HG03159 (cell line): Measurements from ENCODE around the gene SHC1.

Experiments used
- ATAC-seq: cut with Tn5 transposase; IDR thresholded peaks from one replicate; pipeline ENCODE4 v1.9.1; 2021; ENCODE audit warnings: mild to moderate bottlenecking, moderate library complexity; ENCODE audit not compliant: unreplicated experiment

Gene SHC1

DNA sequence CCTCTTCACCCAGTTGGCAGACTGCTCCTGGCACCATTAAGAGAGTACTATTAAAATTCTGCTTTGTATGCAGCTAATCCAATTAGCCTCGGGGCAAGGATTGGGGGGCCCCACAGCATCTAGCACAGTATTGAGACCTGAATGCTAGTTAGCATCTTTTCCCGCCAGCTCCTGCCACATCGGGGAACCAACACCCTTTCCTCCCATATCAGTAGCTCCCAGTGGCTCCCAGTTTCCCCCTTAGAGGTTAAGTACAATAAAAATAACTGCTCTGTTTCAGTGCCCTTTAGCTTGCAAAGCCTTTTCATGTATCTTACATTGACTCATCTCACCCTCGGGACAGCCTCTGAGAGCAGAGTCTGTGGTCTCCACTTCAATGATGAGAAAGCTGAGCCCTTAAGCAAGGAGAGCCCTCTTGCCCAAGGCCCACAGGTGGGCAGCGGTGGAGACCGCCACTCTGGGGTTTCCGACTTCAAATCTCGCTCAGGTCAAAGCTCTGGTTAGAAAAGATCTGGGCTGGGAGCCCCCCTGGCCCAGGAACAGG is 29.8 kb downstream of the SHC1 start:
- no peak for ATAC-seq

DNA sequence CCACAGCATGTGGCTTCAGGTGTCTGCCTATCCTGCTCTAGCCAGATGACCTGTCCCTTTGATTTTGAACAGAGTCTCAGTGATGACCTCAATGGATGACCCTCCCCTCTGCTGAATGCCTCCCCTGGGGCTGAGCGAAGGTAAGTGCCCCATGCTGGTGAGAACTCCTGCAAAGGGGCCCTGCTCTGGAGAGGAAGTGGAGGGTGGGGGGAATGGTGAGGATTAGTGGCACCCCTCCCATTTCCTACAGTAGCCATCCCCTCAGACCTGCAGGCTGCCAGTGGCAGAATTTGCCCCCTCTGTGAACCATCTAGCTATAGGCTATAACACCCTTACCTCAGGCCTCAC is 30.4 kb downstream of the SHC1 start:
- no peak for ATAC-seq

DNA sequence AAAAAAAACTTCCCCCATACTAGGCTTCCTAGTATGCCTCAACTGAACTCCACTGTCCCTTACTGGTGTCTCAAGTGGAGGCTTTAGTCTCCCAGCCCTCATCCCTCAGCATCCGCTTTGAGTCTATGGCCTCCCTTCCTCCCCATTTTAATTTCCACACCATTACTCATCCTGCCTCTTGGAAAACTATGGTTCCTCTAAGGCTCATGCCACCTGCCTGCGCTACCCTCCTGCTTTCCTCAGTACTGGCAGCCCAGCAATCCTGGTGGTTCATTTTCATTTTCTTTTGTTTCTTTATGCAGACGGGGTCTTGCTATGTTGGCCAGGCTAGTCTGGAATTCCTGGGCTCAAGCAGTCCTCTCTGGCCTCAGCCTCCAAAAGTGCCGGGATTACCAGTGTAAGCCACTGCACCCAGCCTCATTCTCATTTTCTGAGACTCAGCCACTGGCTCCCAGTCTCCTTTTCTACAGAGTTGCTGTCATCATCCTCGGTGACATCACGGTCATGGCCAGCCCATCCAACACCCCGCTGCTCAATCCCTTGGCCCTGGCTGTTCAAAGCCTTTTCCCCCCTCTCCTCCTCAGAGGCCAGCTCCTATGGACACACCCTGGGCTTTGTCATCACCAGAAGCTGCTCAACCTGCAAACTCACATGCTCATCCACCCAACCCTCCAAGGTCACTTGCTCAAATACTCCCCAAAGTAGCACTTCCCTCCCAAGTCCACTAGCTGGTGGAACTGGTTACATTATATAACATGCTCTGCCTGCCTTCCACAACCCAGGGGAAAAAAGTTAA is 31.7 kb downstream of the SHC1 start:
- ATAC-seq: no peak

- no peak for ATAC-seq
These were observed 32.6 kb downstream of the SHC1 start for GRCh38 chr1:154937988-154938386.

DNA sequence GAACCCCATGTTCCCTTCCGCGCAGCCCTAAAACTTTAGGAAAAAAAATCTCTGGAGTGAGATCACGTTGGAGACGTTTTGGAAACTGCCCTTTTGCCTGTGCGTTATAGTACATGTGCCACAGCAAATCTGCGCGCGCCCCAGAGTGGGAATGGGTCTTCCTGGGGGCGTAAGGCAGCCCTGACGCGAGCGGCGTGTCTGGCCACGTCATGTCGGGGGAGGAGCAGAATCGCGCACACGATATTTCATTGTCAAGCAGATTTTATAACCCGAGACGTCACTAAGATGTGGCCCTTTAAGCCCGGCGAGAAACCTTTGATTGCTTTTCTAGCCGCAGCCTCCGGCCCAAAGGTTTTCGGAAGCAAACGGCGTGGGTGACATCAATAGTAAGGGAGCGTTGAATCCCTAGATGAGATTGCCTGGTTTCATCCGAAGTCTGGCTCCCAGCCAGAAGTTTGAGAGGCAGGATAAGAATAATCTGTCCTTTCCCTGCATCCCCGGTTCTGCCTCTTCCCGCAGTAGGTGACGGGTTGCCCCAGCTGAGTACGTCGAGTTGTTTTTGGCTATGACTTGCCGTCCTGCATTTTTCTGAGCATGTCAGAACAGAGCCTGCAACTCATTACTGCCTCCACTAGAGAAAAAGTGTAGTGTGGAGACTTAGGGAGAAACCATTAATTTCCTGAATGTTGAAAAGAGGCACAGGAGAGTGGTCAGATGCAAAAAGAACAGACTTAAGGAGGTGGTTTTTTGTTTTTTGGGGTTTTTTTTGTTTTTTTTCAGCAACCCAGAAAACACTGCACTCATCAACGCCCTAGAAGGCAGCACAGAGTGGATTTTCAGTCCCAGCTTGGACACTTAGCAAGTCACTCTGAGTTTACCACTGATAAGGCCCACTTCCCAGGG is 33.2 kb downstream of the SHC1 start:
- ATAC-seq: peak; percentile 57

GRCh38 chr1:154936555-154937084 is 33.9 kb downstream of the SHC1 start, which contains the start of gene PMVK:
TSS of gene PMVK (minus strand) at chr1:154936719. CDS start at chr1:154936685, 34 bp downstream.
- ATAC-seq: peak; percentile 75

DNA sequence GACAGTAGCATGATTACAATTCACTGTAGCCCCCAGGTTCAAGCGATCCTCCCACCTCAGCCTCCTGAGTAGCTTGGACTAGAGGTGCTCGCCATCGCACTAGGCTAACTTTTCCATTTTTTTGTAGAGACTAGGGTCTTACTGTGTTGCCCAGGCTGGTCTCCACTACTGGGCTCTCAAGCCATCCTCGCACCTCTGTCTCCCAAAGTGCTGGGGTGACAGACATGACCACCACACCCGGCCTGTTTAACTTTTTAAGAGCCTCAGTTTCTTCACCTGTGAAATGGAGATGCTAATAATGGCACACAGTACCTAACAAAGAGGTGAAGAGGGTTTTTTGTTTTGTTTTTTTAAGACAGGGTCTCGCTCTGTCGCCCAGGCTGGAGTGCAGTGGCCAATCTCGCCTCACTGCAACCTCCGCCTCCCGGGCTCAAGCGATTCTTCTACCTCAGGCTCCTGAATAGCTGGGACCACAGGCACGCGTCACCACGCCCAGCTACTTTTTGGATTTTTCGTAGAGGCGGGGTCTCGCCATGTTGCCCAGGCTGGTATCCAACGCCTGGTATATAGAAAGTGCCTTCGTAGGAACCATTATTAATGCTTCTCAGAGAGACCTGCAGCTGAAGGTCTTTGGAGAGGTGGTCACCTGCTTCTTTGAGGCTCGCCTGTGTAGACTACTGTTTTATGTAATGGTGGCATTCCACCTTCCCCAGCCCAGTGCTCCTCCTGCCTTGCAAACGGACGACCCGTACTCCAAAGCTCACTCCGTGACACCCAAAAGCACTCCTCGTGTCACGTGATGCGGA is 34.6 kb downstream of the SHC1 start:
- ATAC-seq: no peak

- ATAC-seq: no peak
These were observed 36.1 kb downstream of the SHC1 start for GRCh38 chr1:154934358-154934948.

DNA sequence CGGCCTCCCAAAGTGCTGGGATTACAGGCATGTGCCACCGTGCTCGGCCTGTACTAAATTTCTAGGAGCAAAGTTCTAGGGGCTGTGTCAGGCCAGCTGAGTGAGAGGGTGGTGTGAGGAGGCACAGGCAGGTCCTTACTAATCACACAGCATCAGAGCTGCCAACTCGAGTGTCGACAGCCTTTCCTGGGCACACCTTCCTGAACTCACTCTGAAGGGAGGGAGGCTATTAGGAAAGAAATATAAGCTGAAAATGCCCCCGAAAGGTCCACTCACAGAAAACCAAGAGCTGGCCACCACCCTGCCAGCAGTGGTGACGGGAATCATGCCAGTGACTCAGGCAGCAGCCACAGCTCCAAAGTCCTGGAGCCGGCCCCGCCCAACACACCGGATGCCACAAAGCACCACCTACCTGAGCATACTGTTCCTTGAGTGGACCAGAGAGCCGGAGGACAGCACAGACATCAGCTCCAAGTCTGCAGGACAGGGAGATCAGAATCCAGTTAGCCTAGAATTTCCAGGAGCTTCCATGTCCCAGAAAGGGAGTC is 38.5 kb downstream of the SHC1 start:
- no peak for ATAC-seq

DNA sequence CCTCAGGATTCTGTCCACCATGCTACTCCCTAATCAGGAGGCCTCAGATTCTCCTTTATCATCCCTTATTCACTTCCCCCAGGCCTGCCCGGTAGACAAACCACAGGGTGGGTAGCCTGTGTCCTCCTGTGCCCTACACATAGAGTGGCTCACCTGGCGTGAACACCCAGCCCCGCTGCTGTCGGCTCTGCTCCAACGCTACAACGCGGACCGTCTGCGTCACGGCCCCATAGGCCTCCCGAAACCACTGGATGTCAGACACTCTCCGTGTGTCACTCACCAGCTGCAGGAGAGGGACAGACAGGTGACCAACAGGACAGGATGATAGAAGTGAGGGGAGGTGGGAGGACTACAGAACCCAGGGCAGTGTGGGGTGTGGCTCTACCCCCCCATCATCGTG is 44.3 kb downstream of the SHC1 start:
- ATAC-seq: no peak

DNA sequence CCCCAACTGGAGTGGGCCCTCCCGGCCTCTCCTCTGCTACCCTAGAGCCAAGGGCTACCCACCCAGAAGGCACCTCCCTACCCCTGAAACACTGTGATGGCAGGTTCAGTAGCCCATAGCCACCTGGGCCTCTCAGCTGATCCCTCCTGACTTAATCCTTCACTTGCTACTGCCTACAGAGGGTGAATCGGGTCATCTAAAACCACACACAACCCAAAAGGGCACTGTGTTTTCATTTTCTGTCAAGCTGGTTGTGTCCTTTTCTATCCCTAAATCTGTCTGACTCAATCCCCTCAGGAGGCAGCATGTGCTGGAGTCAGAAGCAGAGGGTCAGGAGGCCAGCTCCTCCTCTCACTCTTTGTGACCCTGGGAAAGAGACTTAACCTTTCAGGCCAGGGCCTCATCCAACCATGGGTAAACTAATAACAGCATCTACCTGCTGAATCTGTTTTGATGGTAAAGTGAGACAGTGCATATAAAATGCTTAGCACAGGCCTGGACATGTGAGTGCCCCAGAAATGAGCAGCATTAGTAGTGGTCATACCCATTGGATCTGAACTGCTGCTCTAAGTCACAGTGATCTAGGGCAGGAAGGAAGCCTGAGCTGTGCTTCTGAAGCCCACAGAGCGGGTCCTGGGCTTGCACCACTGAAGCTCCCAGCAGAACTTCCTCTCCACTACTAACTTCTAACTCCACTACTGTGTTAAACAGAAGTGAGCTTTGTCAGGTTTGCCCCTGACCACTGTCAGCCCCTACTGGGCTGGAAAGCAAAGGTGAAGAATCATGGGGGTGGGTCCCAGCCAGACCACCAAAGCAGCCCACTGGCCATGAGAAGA is 45.0 kb downstream of the SHC1 start:
- no peak for ATAC-seq

DNA sequence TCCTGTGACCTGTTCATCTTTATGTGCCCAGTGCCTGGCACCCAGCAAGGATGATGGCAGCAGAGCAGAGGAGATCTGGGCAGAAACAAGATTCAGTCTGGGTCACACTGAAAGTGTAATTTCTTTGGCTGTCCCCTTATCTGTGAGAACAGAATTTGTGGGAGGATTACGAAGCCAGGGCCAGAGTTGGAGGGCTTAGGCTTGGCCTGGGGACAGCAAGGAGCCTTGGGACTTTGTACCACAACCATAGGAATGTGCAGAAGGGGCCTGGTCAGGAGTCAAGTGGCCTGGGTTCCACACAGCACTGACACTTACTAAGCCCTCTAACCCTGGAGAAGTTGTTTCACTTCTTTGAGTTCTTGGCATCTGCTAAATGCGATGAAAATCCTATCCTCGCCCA is 46.9 kb downstream of the SHC1 start:
- no peak for ATAC-seq

DNA sequence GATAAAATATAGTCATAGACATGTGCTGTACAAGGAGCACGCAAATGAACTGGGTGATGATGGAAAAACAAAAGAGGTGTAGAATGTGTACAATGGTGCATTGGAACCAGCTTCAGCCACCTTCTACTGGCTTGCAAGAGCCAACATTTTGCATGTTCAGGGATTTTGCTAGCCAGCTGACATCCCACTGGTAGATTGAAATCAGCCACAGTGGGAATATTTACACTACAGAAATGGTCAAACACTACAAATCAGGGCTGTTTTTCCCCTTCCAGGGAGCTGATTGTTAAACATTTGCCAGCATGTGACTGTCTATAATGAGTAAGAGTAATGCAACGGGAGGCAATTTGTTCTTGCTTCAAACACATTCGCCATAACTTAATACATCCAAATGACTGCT is 57.3 kb downstream of the SHC1 start:
- ATAC-seq: no peak

DNA sequence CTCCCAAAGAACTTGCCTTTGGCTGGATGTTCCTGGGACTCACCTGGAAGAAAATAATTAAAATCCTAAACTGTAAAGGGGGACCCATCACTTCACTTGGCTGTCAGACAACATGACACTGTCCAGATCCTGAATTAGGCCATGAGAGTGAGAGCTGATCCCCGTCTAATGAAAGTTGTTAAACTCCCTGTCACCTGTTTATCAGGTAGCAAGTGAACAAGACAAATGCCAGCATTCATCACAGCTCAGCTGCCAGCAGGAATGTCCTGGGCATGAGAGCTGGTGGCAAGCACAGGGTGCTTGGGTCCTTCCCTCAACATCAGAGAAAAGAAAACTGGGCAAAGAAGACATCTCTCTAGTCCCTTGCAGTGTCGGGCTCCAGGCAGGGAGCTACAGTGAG is 57.8 kb downstream of the SHC1 start:
- ATAC-seq: no peak
